Suprapubic skin (tissue), 4 donors: ENCODE measurements around the gene STAU1.
"Not testable (repeated sequence)": the region's sequence is repeated elsewhere in the genome, so short reads cannot be mapped to it uniquely, and the experiment has no call there.

Source experiments
- CTCF ChIP-seq, 2 donors: fragments of 200-600 bp in 1 of 2; fragments of 450-650 bp in 1 of 2; sonication (generic) in 1 of 2; IDR thresholded peaks; one replicate each; pipeline ENCODE4 v1.5.1; 2016 to 2019; ENCODE audit warnings: antibody characterized with exemption in 2 of 2, mild to moderate bottlenecking in 1 of 2, moderate library complexity in 1 of 2
- POLR2A ChIP-seq, 2 donors: fragments of 450-650 bp; IDR thresholded peaks; one replicate each; pipeline ENCODE4 v1.6.1; 2017; ENCODE audit warnings: antibody characterized with exemption in 2 of 2, mild to moderate bottlenecking in 2 of 2, moderate library complexity in 2 of 2
- POLR2AphosphoS5 ChIP-seq, 3 donors: sonication (generic); formaldehyde crosslinking; IDR thresholded peaks; one replicate each; pipeline ENCODE4 v1.6.1; 2017; ENCODE audit warnings: antibody characterized with exemption in 3 of 3

GRCh38 chr20:49218739-49219090, 30.6 kb upstream of the STAU1 start:
- not testable (repeated sequence) for TF ChIP-seq CTCF, POLR2A, POLR2AphosphoS5 (IDR thresholded peaks at IDR 0.05)
